GM21786 (cell line): ENCODE data around the gene COL23A1.

Source experiments
- ATAC-seq: cut with Tn5 transposase; IDR thresholded peaks from one replicate; pipeline ENCODE4 v1.9.1; 2021; ENCODE audit not compliant: unreplicated experiment

Gene COL23A1

DNA sequence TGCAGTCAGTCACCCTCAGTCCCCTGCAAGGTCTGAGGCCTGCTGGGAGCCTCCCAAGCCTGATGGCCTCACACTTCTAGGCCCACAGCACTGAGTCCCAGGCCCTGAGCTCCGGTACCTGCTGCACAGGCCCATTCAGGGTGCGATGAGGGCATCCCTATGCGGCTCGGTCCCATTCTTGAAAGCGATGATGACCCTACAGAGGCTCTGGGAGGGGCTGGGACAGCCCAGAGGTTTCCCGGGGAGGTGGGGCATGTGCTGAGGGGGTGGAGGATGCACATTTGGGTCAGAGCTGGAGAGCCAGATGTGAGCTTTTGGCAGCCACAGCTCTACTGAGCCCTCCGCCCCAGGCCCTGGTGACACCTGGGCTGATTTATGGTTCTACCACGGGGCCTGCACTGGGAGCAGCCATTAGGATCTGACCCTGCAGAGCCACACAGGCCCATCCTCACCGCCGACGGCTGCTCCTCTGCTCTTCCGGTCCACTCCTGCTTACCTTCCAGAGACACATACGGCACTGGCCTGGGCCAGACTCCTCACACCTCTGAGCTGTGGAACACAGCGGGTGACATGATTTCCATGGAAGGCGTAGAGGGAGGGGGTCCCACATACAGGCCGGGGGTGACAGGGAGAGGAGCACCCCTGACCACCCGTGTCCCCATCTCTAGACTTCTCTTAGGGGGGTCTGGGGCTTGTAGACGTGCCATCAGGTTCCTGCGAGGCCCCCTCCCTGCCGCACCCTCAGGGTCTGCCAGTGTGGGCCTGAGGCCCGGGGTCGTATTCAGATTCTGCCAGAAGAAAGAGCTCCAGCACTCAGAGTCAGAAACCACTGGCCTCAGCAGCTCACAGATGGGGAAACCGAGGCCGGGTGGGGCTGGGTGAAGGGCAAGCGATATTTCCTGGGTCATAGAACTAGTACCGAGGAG lies 53.4 kb downstream of the COL23A1 start:
- no peak for ATAC-seq

DNA sequence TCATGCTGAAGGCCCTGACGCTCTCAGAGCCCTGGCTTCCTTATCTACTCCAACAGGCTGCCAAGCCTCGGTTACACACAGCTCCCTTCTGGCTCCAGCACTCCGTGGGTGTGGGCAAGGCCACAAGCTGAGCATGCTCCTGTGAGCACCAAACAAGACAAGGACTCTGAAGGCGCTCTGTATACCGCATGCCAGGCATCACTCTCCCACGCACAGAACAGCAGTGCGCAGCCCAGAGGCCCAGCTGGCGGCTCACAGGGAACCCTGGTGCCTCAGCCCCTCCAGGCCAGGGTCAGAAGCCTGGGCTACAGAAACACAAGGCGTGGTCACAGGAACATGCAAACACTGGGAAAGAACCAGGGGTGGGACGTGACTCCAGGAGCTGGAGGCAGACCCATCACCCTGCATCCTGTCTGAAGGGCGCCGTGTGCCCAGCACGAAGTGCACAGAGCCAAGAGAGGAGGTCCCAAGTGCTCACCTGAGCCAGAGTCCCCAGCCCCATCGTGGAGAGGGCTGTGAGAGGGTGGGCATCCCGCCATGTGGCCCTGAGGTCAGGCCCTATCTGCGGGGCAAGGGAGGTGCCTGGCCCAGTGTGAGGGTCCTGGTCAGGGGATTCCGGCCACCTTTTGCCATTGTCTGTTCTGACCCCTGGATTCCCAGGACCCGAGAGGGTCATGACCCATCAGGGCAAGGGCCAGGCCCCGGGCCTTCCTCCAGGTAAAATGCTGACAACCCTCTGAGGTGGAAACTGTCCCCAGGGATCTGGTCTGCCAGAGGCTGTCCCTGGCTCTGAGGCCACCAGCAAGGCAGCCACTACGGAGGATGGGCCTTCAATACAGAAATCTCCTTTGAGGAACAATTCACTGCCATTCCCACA lies 54.7 kb downstream of the COL23A1 start:
- no peak for ATAC-seq

DNA sequence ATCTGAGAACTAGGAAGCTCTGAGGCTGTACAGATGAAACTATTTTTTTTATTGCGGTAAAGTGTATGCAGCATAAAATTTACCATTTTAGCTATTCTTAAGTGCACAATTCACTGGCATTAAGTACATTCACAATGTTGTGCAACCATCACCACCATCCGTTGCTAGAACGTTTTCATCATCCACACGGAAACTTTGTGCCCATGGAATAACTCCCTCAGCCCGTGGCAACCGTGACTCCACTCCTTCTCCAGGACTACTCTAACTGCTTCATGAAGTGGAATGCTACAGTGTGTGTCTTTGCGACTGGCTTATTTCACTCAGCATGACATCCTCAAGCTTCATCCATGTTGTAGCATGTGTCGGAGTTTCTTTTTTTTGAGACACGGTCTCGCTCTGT lies 57.1 kb downstream of the COL23A1 start:
- ATAC-seq = no peak

DNA sequence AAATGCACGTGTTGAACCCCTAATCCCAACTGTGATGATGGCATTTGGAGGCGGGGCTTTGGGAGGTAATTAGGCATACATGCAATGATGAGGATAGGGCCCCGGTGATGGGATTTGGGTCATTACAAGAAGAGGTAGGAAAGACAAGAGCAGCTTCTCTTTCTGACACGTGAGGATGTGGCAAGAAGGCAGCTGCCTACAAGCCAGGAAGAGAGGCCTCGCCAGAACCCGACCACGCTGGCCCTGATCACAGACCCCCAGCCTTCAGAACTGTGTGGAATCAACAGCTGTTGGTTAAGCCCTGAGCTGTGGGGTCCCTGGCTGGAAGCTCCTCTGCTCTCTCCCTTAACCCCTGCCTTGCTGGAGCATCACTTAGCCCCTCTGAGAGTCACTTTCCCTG lies 57.5 kb downstream of the COL23A1 start:
- no peak for ATAC-seq

DNA sequence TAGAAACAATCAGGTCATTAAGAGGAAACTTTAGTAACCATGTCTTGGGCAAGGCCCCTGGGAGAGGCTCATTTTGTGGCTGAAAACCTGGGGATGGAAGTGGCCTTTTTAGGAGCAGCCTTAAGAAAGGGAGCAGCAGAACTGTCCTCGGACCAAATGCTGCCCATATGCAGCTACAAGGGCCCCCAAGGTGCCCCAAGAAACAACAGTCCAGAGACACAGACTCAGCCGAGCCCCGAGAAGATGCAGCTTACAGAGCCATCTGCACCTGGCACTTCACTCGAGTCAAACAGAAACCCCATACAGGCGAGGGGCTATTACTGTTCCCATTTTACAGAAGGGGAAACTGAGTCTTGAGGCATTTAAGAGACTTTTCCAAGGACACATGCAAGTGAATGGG lies 58.0 kb downstream of the COL23A1 start:
- no peak for ATAC-seq

DNA sequence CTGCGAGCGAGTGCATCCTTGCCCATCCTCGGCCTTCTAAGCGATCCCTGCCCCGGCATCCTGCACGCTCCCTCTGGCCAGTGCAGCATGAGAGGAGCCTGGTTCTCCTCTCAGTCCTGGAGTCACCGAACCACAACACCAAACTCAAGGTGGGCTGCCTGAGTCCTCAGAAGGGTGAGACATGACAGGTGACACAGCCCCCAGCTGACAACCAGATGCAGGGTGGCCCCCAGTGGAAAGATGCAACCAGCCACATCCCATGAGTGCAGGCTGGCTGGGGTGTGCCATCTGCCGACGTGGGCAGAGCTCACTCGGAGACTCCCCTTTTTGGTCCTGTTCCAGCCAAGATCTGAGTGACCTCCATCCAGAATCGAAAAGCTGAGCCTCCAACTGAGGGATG lies 58.4 kb downstream of the COL23A1 start:
- ATAC-seq = no peak

DNA sequence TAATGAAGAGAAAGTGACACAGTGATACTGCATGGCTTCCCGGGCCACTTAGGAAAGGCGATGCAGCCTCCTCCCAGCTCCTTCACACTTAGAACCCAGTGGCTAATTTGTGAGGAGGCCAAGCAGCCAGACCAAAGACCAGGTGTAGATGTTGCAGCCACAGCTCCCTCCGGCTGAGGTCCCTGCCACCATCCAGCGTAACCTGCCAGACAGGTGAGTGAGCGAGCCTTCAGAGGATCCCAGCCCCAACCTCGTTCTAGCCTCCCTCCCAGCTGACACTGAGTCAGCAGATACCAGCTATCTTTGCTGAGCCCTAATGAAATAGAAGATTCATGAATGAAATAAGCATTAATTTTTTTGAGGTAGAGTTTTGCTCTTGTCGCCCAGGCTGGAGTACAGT lies 59.7 kb downstream of the COL23A1 start:
- ATAC-seq = no peak

DNA sequence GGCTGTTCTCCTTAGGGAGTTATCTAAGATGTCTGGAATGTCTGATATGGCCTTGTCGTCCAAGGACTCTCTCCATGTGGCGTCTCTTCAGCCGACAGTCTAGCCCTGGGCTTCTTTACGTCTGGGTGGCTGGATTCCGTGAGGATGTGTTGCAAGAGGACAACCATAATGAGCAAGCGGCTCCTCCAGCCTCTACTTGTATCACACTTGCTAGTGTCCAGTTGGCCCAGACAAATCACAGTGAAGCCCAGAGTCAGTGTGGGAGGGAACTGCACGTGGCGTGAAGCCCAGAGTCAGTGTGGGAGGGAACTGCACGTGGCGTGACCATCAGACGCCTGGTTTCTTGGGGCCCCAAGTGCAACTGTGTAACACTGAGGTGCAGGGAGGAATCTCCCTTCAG lies 61.1 kb downstream of the COL23A1 start:
- ATAC-seq = no peak

DNA sequence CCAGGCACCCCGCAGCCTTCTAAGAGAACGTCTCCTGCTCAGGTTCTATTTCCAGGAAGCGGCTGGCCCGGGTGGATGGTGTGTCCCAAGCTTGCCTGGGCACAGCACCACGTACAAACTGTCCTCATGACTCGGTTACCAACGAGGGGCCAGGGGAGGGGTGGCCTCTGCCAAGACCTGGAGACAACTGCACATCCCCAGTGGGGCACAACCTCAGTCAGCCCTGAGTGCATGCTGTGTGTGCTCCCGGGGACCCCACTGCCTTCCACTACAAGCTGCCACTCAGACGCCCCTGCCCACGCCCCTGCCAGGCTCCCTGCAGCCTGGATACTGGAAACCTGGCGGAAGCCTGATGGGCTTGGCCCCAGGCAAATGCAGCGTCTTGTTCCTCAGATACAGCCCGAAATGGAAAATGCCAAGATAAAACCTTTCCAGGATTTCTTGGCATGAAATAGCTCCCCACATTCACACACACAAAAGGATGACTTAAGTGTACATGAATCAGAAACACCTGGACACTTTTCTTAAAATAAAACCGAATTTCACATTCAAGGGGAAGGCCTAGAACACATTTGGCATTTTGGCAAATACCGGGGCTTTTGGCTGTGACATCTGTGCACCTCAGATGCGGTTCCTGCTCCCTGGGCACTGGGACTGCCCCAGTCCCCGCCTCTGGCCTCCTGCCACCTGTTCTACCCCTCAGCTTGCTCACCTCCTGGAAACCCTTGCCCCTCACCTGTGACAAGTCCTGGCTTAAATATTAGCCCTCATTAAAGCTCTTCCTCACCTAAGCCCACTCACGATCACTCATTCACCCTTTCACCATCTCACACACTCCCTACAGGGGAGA lies 62.5 kb downstream of the COL23A1 start:
- ATAC-seq = no peak

DNA sequence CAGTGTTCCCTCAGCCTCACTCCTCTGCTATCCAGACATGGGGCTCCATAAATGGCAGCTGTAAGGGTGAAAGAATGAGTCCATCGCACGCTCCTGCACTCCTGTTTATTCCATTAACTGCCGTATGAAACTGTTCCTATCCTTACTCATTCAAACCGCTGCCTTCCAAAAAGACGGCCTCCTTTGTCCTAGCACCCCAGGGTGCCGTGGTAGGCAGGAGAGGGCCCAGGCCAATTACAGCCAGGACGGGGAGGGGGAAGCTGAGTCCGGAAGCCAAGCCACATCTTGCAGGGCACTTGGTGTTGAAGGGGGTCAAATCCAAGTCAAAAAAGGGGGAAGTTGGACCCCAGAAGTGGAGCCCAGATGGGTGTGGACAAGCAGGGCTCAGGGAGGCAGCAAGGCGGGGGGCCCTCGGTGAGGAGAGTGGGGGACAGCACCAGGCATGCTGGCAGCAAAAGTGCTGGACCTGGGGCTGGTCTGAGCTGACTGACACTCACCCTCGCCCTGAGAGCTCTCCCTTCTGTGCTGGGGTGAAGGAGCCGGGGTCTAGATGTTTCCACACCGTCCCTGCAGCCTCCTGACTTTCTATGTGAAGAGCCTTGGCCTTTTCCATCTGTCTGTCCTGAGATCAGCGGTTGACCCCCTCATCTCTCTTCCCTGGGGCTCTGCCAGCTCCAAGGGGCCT lies 63.3 kb downstream of the COL23A1 start:
- ATAC-seq = no peak

DNA sequence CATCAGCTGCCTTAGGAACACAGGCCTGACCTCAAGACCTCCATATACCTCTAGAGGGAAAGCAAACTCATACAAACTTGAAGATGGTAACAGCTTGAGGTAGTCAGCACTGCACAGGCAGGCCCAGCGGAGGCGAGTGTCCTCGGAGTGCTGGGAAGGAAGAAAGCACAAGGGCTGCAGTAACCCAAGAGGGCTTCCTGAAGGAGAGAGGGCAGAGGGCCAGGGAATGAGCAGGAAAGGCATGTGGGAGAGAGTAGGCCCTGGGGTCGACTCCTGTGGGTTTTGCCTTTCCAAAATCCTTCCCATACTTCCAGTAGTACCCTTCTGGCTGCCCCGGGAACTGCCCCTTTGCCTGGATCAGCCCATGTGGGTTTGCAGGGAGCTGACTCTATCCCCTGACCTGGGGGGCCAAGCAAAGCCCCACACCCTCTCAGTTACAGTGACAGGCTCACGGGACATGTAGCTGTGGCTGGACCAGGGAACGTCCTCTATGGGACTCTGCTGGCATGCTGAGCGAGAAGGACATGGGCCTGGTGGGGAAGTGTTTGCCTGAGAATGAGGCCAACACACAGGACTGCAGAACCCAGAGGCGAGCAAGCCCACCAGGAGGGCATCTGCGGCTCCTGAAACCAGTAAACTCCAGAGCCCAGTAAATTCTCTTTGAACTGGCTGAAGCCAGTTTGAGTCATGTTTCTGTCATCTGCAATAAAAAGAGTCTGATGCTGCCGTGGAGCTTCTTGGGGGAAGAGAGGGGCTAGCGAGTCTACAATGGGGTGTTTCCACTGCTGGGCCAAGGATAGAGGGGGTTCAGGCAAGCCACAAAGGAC lies 64.1 kb downstream of the COL23A1 start:
- no peak for ATAC-seq

DNA sequence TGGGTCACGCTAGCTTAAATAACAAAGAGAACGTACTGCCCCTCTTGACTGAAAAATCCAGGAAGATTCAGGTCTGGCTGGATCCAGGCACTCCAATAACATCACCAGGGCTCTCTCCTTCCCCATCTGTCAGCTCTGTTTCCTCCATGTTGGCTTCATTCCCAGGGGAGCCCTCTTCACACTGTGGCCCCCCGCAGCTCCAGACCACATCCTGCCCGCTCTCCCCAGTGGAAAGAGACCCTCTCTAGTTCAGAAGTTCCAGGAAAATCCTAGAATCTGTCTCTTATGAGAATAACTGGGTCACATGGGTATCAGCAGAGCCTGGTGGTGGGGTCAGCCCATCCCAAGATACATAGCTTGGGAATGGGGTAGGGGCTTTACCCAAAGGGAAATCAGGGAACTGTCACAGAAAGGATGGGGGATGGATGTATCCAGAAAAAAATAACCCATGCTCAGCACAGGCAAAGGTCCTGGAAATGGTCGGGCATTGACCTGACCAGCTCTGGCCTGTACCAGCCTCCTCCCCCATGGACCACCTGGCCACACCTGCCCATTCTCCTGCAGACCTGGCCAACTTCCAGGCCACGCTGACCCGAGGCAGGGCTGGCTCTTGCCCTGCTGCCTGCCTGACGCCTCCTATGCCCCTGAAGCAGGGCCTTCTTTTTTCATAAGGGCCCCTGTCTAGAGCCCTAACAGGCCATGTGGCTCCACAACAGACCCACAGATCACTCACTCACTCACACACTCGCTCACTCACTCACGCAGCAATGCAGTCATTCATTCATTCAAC lies 65.9 kb downstream of the COL23A1 start:
- ATAC-seq = no peak

DNA sequence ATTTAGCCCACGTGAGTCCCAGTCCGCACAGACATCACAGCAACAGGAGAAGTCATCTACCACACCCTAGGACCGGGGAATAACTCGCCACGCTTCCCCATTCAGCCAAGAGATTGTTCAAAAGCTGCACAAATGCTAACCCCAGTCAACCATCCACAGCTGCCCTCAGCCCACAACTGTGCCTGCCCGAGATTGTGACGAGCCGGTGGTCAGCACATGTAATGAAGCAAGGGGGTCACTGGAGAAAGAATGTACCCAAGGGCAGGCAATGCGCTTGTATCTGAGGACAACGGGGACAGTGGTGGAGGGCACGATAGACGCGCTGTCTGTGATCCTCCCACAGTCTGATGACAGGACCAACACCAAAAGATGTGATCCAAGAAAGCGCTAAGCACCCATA lies 67.8 kb downstream of the COL23A1 start:
- ATAC-seq = no peak

DNA sequence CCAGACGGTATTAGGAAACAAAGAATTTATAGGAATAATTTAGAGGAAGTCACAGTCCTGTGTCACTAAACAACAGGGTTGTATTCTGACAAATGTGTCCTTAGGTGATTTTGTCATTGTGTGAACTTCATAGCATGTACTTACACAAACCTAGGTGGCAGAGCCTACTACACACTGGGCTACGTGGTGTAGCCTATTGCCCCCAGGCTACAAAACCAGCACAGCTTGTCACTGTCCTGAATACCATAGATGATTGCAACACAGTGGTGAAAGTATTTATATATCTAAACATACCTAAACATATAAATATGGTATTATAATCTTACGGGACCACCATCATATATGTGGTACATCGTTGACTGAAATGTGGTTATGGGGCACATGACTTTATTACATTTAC lies 69.3 kb downstream of the COL23A1 start:
- ATAC-seq = no peak

DNA sequence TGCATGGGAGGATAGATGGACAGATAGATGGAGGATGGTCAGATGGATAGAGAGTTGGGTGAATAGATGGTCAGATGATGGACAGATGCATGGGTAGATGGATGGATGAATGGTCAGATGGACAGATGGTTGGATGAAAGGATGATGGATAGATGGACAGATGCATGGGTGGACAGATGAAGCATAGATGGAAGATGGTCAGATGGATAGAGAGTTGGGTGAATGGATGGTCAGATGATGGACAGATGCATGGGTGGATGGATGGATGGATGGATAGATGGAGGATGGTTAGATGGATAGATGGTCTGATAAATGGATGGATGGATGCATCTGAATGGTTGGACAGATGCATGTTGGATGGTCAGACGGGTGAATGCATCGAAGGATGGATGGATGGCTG lies 70.4 kb downstream of the COL23A1 start:
- ATAC-seq = no peak

DNA sequence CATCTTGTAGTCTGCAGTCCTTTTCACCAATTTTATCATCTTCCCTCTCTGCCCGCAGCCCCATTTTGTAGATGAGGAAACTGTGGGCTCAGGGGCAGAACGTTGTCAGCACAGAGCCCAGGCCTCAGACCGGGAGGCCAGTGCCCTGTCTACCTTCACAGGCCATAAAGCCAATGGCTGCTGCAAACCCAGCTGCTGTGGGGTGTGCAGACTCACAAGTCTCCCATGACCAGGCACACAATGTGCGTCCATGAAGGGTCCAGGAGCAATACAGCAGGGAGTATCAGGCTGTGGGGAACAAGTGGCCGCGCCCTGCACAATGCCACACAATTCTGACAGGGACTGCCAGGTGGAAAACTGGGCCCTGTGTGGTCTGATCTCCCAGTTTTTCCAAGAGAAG lies 71.0 kb downstream of the COL23A1 start:
- ATAC-seq = no peak

DNA sequence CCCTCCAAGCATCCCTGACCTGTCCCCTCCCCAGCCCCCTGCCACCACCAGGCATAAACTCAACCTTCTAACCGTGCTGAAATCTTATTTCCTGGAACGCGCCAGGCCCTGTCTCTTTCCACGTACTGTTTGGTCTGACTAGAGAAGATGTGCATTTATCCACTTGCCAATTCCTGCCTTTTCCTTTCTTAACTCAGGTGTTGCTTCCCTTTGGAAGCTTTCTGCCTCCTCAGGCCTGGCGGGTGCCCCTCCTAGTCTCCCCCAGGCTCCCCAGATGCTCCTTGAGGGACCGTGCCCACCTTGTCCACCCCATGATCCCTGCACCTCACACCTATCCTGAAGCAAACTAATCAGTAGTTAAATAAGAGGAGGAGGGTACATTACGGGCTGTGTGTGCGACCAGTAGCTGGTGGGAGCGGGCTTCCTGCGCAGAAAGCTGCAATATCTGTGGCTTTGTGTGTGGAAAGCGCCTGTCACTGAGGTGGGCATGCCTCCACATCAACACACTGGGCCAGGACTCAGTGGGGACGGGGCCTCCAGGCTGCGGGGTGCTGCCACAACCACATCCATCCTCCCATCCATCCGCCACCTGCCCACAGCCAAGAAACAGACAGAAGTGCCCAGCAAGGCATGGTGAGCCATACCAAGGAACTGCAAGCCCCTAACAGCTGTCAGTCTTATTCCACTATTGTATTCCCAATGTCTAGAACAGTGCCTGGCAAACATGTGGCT lies 73.5 kb downstream of the COL23A1 start:
- no peak for ATAC-seq

DNA sequence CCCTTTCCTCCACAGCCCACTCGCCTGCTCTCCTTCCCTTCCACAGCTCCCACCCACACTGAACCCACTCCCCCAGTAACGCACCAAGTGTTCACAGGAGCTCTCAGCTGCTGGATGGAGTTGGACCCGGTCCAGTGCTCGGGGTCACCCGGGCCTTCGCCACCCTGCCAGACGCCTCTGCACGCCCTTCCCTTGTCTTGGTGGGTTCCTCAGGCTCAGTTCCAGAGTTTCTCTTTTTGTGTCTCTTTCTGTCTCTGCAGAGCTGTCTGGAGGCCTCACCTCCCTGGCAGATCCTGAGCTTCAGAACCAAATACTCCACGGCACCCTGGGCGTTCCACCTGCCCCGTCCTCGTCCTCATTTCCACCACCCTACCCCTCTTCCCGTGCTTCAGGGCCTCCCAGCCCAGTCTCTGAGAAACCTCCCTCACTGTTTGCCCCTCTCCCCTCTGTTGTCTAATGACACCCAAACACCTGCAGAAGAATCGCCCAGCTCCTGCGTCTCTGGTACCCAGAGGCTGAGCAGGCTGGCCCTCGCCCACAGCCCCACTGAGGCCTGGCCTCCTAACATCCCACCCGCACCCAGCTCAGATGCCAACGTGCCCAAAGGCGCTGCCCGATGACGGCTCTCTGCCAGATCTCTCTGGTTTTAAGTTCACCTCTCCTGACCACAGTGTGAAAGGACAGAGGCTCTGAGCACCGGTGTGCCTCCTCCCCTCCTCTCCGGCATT lies 74.3 kb downstream of the COL23A1 start:
- ATAC-seq = no peak
